HG02938 (cell line): ENCODE results near the gene ADAR.

Source experiments
- ATAC-seq: cut with Tn5 transposase; IDR thresholded peaks from one replicate; pipeline ENCODE4 v1.9.1; 2021; ENCODE audit warnings: mild to moderate bottlenecking, moderate library complexity; ENCODE audit not compliant: unreplicated experiment

ADAR gene

DNA sequence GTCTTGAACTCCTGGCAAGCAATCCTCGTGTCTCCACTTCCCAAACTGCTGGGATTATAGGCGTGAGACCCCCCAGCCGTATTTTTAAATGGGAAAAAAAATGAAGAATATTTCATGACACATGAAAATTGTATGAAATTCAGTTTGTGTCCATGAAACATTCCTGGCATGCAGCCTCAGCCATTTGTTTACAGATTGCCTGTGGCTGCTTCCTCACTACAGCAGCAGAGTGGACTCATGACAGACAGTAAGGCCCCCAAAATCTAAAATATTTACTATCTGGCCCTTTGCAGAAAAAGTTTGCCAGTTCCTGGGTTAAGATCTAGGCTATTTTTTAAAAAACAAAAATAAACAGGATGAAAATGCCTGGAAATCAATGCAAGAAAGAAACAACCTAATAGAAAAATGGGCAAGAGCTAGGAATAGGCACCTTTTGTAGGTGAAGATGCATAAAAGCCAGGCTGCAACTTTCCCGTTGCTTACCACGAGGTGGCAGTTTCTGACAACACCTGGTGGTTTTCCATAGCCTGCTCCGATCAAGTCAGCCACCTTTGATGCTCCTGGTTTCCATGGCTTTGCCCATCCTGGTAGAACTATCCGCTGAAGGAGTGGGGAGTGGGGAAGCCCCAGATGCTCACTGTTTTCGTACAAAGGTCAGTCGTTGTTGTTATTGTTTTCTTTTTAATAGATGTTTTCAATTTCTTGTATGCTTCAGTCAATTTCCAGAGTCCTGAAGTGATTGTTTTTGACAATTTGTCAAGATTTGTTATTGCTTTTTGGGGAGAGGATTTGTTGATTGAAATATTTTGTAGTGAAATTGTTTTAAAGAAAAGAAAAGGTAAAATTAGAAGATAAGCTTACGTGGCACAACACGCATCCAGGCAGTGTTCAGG is 73.8 kb downstream of the ADAR start:
- ATAC-seq = no peak
